ENCODE results near the gene TSPAN6. TPM values are rescaled to one million over a fixed set of nuclear protein-coding genes. Genes with fewer than 3 reads are reported as not detected.

TSPAN6 gene
- total RNA-seq, 2 experiments from 2014 or later = 0.36 to 0.43 TPM

DNA sequence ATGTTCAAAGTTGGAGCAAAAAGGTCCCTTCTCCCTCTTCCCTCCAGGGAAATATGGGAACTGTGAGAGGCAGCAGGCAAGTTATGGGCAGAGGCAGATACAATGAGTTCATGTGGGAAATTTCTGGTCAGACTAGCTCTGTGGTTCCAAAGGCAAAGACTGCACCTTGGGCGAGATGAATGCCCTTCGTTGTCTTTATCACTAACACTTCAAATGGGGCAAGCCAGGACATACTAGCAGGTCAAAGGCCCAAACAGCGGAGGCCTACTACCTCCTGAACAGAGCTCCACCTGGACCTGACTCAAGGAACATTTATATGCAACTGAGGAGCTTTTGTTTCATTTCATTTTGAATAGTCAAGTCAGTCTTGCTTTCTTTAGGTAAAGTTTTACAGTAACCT is 36.4 kb upstream of the TSPAN6 start:
- peaks cover 4% of the 10 kb centered on the region for H3K4me1 Mint-ChIP-seq (ENCODE audit: low read depth)
- H3K27me3 Mint-ChIP-seq = no peaks in the 10 kb centered on the region
- ChIA-PET CTCF (interaction anchor here (2.4 to 5.9 kb wide), 3 partner anchors 13 to 96 kb away, joined by 9 to 44 read pairs (median 19); no protein-coding TSS in a partner anchor), POLR2A (no interaction called here)
- TF ChIP-seq, protein P1, sequence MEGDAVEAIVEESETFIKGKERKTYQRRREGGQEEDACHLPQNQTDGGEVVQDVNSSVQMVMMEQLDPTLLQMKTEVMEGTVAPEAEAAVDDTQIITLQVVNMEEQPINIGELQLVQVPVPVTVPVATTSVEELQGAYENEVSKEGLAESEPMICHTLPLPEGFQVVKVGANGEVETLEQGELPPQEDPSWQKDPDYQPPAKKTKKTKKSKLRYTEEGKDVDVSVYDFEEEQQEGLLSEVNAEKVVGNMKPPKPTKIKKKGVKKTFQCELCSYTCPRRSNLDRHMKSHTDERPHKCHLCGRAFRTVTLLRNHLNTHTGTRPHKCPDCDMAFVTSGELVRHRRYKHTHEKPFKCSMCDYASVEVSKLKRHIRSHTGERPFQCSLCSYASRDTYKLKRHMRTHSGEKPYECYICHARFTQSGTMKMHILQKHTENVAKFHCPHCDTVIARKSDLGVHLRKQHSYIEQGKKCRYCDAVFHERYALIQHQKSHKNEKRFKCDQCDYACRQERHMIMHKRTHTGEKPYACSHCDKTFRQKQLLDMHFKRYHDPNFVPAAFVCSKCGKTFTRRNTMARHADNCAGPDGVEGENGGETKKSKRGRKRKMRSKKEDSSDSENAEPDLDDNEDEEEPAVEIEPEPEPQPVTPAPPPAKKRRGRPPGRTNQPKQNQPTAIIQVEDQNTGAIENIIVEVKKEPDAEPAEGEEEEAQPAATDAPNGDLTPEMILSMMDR (IDR thresholded peaks at IDR 0.05) = no peak
- no peaks in the 10 kb centered on the region for H3K36me3 Mint-ChIP-seq (ENCODE audit: low read depth)
- DNase-seq (no peak), ATAC-seq (no peak)
- intact Hi-C loops (cut with micrococcal nuclease) = no loop called here
- H3K4me3 Mint-ChIP-seq = no peak overlapping the region
- no peak overlapping the region for H3K27ac Mint-ChIP-seq
- H3K9me3 Mint-ChIP-seq = no peaks in the 10 kb centered on the region

DNA sequence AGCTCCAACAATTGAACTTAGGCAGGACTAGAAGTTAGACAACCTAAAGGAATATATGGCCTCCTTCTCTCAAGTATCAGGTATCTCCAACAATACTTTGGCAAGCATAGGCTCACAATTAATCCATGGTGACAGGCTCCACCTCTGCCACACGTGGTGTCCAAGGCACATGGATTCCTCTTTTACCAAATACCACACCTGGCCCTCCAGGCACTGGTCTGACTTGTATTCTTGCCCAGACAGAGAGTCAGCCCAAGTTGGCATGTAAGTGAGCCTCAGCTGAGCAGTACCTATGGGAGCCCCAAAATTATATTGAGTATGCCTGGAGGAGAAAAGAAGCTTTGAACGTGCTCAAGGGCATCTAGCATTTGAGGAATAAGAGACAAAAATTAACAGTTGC is 27.0 kb upstream of the TSPAN6 start:
- Mint-ChIP-seq H3K27me3 (peaks cover 3% of the 10 kb centered on the region), H3K4me3 (no peak overlapping the region), H3K9me3 (no peaks in the 10 kb centered on the region), H3K27ac (no peak overlapping the region), H3K4me1 (ENCODE audit: low read depth) (no peaks in the 10 kb centered on the region), H3K36me3 (ENCODE audit: low read depth) (no peaks in the 10 kb centered on the region)
- TF ChIP-seq, protein P1 (IDR thresholded peaks at IDR 0.05) = no peak
- POLR2A ChIA-PET = no interaction called here
- intact Hi-C loops (cut with micrococcal nuclease) = no loop called here
- ATAC-seq (no peak), DNase-seq (no peak)
- CTCF ChIA-PET = interaction anchor here (1.2 to 1.6 kb wide), 2 partner anchors 22 to 105 kb away, joined by 3 to 6 read pairs; no protein-coding TSS in a partner anchor

GRCh38 chrX:100662796-100663195 is 26.2 kb upstream of the TSPAN6 start:
- ChIA-PET POLR2A (no interaction called here), CTCF (interaction anchor here (1.2 to 1.6 kb wide), 2 partner anchors 22 to 106 kb away, joined by 3 to 6 read pairs; no protein-coding TSS in a partner anchor)
- ATAC-seq = no peak
- peaks cover 3% of the 10 kb centered on the region for H3K27me3 Mint-ChIP-seq
- H3K4me3 Mint-ChIP-seq = no peak overlapping the region
- no peaks in the 10 kb centered on the region for H3K36me3 Mint-ChIP-seq (ENCODE audit: low read depth)
- intact Hi-C loops (cut with micrococcal nuclease) = no loop called here
- TF ChIP-seq, protein P1 (IDR thresholded peaks at IDR 0.05) = no peak
- no peaks in the 10 kb centered on the region for H3K9me3 Mint-ChIP-seq
- DNase-seq = no peak
- H3K27ac Mint-ChIP-seq = no peak overlapping the region
- H3K4me1 Mint-ChIP-seq (ENCODE audit: low read depth) = no peaks in the 10 kb centered on the region

DNA sequence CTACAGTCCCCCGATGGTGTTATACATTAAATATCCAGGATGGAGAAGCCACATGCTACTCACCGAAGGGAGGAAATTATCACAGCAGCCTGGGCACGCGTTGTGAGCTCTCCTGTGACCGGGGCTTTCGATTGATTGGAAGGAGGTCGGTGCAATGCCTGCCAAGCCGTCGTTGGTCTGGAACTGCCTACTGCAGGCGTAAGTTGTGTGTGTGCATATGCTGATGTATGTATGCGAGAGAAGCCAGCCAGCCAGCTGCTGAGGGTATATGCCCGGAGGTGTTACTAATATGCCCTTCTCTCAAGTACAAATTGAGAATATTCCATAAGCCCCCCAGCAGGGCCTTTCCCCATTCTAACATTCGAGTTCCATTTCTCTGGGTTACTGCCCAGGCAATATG is 25.6 kb upstream of the TSPAN6 start:
- ChIA-PET POLR2A (no interaction called here), CTCF (no interaction called here)
- Mint-ChIP-seq H3K9me3 (no peaks in the 10 kb centered on the region), H3K27ac (no peak overlapping the region), H3K4me3 (no peak overlapping the region), H3K4me1 (ENCODE audit: low read depth) (no peaks in the 10 kb centered on the region), H3K27me3 (peaks cover 4% of the 10 kb centered on the region), H3K36me3 (ENCODE audit: low read depth) (no peaks in the 10 kb centered on the region)
- TF ChIP-seq, protein P1 (IDR thresholded peaks at IDR 0.05) = no peak
- intact Hi-C loops (cut with micrococcal nuclease) = no loop called here
- no peak for DNase-seq
- no peak for ATAC-seq

DNA sequence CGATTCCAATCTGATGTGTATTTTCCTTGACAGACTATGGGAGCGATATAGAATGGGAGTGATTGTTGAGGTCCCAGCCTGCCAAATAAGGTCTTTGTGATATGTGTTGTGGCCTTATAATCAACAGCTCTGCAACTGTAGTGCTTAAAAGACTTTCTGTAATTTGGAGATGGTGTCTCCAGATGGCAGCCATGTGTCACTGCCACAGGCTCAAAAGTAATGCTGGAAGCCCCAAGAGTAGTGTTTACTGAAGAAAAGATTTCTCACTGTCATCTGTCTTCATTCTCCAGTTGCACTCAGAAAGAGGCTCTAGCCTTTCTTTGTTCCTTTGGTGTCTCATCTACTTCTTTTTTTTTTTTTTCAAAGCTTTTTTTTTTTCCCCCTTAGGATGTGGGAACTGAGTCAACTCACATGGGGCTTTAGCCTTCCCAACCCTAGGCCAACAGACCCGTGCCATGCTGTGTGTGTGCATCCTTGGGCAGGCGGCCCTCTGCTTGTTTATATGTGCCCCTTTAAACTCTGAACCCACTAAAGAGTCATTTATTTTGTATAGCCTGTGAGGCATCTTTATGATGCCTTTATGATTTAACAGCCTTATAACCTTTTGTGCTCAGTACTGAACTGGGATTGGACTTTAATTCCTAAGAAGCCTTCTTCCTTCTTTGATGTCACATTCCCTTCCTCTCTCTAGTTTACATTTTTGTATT is 23.0 kb upstream of the TSPAN6 start:
- intact Hi-C loops (cut with micrococcal nuclease) = no loop called here
- Mint-ChIP-seq H3K9me3 (no peaks in the 10 kb centered on the region), H3K27me3 (peaks cover 4% of the 10 kb centered on the region), H3K4me1 (ENCODE audit: low read depth) (no peaks in the 10 kb centered on the region), H3K27ac (no peak overlapping the region), H3K36me3 (ENCODE audit: low read depth) (no peaks in the 10 kb centered on the region), H3K4me3 (no peak overlapping the region)
- DNase-seq = no peak
- no peak for ATAC-seq
- TF ChIP-seq, protein P1 (IDR thresholded peaks at IDR 0.05) = no peak
- ChIA-PET POLR2A (no interaction called here), CTCF (no interaction called here)
